GM19328 (cell line): ENCODE data around the gene ASXL1.
"Not testable (repeated sequence)": the region's sequence is repeated elsewhere in the genome, so short reads cannot be mapped to it uniquely, and the experiment has no call there.

Experiments
- ATAC-seq: cut with Tn5 transposase; IDR thresholded peaks from one replicate; pipeline ENCODE4 v1.9.1; 2021; ENCODE audit warnings: mild to moderate bottlenecking, moderate library complexity; ENCODE audit not compliant: unreplicated experiment

The ASXL1 gene

GRCh38 chr20:32397567-32398084 is 39.5 kb downstream of the ASXL1 start:
- ATAC-seq = no peak

- ATAC-seq = no peak
Measured at GRCh38 chr20:32400476-32400875, 42.3 kb downstream of the ASXL1 start.

- no peak for ATAC-seq
Measured at GRCh38 chr20:32404017-32404416, 45.9 kb downstream of the ASXL1 start.

GRCh38 chr20:32406701-32407100 is 48.6 kb downstream of the ASXL1 start:
- ATAC-seq = no peak

- not testable (repeated sequence) for ATAC-seq
Measured at GRCh38 chr20:32407131-32407750, 49.1 kb downstream of the ASXL1 start.

GRCh38 chr20:32411955-32412706 is 54.0 kb downstream of the ASXL1 start:
- no peak for ATAC-seq

GRCh38 chr20:32415494-32415893 is 57.4 kb downstream of the ASXL1 start:
- ATAC-seq = no peak

- ATAC-seq = no peak
Measured at GRCh38 chr20:32416206-32416605, 58.1 kb downstream of the ASXL1 start.

GRCh38 chr20:32418376-32418775 is 60.2 kb downstream of the ASXL1 start:
- no peak for ATAC-seq

GRCh38 chr20:32421290-32421689 is 63.2 kb downstream of the ASXL1 start:
- ATAC-seq = no peak

- no peak for ATAC-seq
Measured at GRCh38 chr20:32427996-32428395, 69.9 kb downstream of the ASXL1 start.

GRCh38 chr20:32429343-32429742 is 71.2 kb downstream of the ASXL1 start:
- ATAC-seq = no peak

- no peak for ATAC-seq
Measured at GRCh38 chr20:32429745-32430360, 71.7 kb downstream of the ASXL1 start.

GRCh38 chr20:32431457-32431856 is 73.3 kb downstream of the ASXL1 start:
- ATAC-seq = no peak

- ATAC-seq = no peak
Measured at GRCh38 chr20:32432277-32432676, 74.1 kb downstream of the ASXL1 start.

- no peak for ATAC-seq
Measured at GRCh38 chr20:32433311-32434021, 75.3 kb downstream of the ASXL1 start.

- ATAC-seq = no peak
Measured at GRCh38 chr20:32434434-32434833, 76.3 kb downstream of the ASXL1 start.

GRCh38 chr20:32435449-32436107 is 77.4 kb downstream of the ASXL1 start:
- ATAC-seq = no peak

- no peak for ATAC-seq
Measured at GRCh38 chr20:32436142-32436861, 78.2 kb downstream of the ASXL1 start.

GRCh38 chr20:32436968-32437367 is 78.8 kb downstream of the ASXL1 start:
- no peak for ATAC-seq
